PFSK-1 (cell line): Measurements from ENCODE around the gene RPL36.

Experiments
- FOXP2 ChIP-seq: optimal IDR thresholded peaks from 2 replicates; pipeline ENCODE3; 2011; ENCODE audit warnings: borderline replicate concordance, control low read depth, inconsistent platforms; ENCODE audit not compliant: insufficient read depth; ENCODE audit errors: extremely low read length, extremely low read depth
- POLR2AphosphoS5 ChIP-seq: IDR thresholded peaks from 2 replicates; pipeline ENCODE4 v1.6.1; 2012; ENCODE audit warnings: low read depth, mild to moderate bottlenecking, control low read depth, low read length, moderate library complexity
- SIN3A ChIP-seq: IDR thresholded peaks from 2 replicates; pipeline ENCODE4 v1.6.1; 2012; ENCODE audit warnings: mild to moderate bottlenecking, low read length, moderate library complexity, borderline replicate concordance; ENCODE audit not compliant: insufficient read depth
- TAF1 ChIP-seq: IDR thresholded peaks from 2 replicates; pipeline ENCODE4 v1.6.1; 2012; ENCODE audit warnings: low read length, control low read depth, borderline replicate concordance; ENCODE audit not compliant: insufficient read depth
- TF ChIP-seq, protein P1 (sequence below), 2 experiments: IDR thresholded peaks; 2 replicates each; pipeline versions ENCODE4 v1.6.1 to v1.8.0; 2011 to 2012; ENCODE audit warnings: low read depth in 2 of 2, low read length in 2 of 2, control low read depth in 1 of 2, inconsistent platforms in 1 of 2, mild to moderate bottlenecking in 1 of 2, moderate library complexity in 1 of 2; ENCODE audit not compliant: insufficient read depth in 1 of 2

Gene RPL36

GRCh38 chr19:5696196-5697021 lies 6.3 kb downstream of the RPL36 start:
- no peak for TF ChIP-seq TAF1
- TF ChIP-seq POLR2AphosphoS5, result no peak
- TF ChIP-seq, protein P1, sequence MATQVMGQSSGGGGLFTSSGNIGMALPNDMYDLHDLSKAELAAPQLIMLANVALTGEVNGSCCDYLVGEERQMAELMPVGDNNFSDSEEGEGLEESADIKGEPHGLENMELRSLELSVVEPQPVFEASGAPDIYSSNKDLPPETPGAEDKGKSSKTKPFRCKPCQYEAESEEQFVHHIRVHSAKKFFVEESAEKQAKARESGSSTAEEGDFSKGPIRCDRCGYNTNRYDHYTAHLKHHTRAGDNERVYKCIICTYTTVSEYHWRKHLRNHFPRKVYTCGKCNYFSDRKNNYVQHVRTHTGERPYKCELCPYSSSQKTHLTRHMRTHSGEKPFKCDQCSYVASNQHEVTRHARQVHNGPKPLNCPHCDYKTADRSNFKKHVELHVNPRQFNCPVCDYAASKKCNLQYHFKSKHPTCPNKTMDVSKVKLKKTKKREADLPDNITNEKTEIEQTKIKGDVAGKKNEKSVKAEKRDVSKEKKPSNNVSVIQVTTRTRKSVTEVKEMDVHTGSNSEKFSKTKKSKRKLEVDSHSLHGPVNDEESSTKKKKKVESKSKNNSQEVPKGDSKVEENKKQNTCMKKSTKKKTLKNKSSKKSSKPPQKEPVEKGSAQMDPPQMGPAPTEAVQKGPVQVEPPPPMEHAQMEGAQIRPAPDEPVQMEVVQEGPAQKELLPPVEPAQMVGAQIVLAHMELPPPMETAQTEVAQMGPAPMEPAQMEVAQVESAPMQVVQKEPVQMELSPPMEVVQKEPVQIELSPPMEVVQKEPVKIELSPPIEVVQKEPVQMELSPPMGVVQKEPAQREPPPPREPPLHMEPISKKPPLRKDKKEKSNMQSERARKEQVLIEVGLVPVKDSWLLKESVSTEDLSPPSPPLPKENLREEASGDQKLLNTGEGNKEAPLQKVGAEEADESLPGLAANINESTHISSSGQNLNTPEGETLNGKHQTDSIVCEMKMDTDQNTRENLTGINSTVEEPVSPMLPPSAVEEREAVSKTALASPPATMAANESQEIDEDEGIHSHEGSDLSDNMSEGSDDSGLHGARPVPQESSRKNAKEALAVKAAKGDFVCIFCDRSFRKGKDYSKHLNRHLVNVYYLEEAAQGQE (IDR thresholded peaks at IDR 0.05; ENCODE audit: insufficient read depth in 1 of 2, low read depth in 2 of 2, low read length in 2 of 2), result no peak
- TF ChIP-seq SIN3A, result no peak
- TF ChIP-seq FOXP2, result no peak

GRCh38 chr19:5697022-5697889 lies 7.2 kb downstream of the RPL36 start:
- TF ChIP-seq, protein P1 (IDR thresholded peaks at IDR 0.05; ENCODE audit: insufficient read depth in 1 of 2, low read depth in 2 of 2, low read length in 2 of 2), result no peak
- no peak for TF ChIP-seq SIN3A
- no peak for TF ChIP-seq TAF1
- no peak for TF ChIP-seq FOXP2
- peak; percentile 48 for TF ChIP-seq POLR2AphosphoS5

- TF ChIP-seq TAF1, result no peak
- TF ChIP-seq, protein P1 (IDR thresholded peaks at IDR 0.05; ENCODE audit: insufficient read depth in 1 of 2, low read depth in 2 of 2, low read length in 2 of 2), result no peak
- TF ChIP-seq POLR2AphosphoS5, result peak; percentile 2; the same call in 1 of the 2 replicates
- no peak for TF ChIP-seq SIN3A
Observed at GRCh38 chr19:5697890-5698634, 8.0 kb downstream of the RPL36 start.

DNA sequence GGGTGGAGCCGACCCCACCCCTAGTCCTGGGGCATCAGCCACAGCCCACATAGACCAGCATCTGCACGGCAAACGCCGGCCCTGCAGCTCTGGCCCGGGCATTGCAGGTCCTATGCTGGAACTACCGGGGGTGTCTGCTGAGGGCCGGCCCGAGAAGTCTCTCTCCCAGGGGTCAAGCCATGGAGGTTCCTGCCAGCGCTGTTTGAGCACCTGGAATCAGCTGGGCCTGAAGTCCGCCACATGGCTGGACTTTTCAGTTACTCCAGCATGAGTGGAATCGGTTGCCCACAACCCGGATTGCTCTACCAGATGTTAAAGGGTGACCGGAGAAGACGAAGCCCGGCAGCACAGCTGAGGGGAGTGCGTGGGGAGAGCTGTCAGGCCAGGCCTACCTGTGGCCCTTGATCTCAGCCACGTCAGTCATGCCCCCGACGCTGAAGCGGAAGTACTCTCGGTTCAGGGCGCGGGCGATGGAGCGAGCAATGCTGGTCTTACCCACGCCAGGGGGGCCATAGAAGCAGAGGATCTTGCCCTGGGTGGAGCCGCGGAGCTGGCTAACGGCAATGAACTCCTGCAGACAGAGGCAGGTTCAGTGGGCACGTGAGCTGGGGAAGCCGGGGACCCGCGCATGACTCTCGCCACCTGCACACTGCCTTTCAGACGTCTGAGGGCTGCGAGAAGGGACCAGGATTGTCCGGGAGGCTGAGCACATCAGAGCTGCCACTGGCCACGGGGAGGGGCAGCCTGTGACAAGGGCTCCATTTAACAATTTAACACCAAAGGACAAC lies 8.7 kb downstream of the RPL36 start:
- TF ChIP-seq TAF1 (no peak), POLR2AphosphoS5 (peak; percentile 35; the same call in 1 of the 2 replicates), SIN3A (no peak)

DNA sequence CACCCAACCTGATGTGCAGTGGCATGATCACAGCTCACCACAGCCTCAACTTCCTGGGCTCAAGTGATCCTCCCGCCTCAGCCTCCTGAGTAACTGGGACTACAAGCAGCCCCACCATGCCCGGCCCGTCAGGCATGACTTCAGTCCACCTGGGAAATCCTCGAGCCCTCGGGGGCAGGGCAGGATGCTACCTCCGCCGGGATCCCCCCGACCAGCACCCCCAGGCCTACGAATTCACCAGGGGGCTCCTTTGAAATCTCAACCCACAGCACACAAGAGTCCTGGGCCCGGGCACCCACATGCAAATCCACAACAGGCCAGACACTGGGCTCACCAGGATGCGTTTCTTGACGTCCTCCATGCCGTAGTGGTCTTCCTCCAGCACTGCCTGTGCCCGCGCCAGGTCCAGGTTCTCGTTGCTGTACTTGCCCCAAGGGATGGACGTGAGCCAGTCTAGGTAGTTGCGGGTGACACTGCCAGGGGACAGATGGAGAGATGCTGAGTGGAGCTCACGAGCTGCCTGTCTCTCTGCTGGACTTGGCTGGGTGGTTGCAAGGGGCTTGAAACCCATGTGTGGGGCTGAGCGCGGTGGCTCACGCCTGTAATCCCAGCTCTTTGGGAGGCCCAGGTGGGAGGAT lies 10.5 kb downstream of the RPL36 start:
- TF ChIP-seq FOXP2 (no peak), POLR2AphosphoS5 (no peak), TAF1 (no peak), SIN3A (no peak)
- TF ChIP-seq, protein P1 (IDR thresholded peaks at IDR 0.05; ENCODE audit: insufficient read depth in 1 of 2, low read depth in 2 of 2, low read length in 2 of 2), result no peak
